PFSK-1 (cell line): ENCODE results near the gene CUX1. TPM values are rescaled to one million over a fixed set of nuclear protein-coding genes. Genes with fewer than 3 reads are reported as not detected.
A peak's percentile ranks its signal among the peaks of the same experiment; 100 is the strongest.

ENCODE experiments used
- FOXP2 ChIP-seq: optimal IDR thresholded peaks from 2 replicates; pipeline ENCODE3; 2011; ENCODE audit warnings: borderline replicate concordance, control low read depth, inconsistent platforms; ENCODE audit not compliant: insufficient read depth; ENCODE audit errors: extremely low read length, extremely low read depth
- POLR2AphosphoS5 ChIP-seq: IDR thresholded peaks from 2 replicates; pipeline ENCODE4 v1.6.1; 2012; ENCODE audit warnings: low read depth, mild to moderate bottlenecking, control low read depth, low read length, moderate library complexity
- SIN3A ChIP-seq: IDR thresholded peaks from 2 replicates; pipeline ENCODE4 v1.6.1; 2012; ENCODE audit warnings: mild to moderate bottlenecking, low read length, moderate library complexity, borderline replicate concordance; ENCODE audit not compliant: insufficient read depth
- TAF1 ChIP-seq: IDR thresholded peaks from 2 replicates; pipeline ENCODE4 v1.6.1; 2012; ENCODE audit warnings: low read length, control low read depth, borderline replicate concordance; ENCODE audit not compliant: insufficient read depth
- polyA plus RNA-seq: library from polyadenylated mRNA; unstranded; fragments of >200 nt; gene quantifications from one replicate; pipeline ENCODE4 v1.2.1, GENCODE V29; 2012; ENCODE audit warnings: low read depth, missing spikeins; ENCODE audit not compliant: insufficient read length
- TF ChIP-seq, protein P1 (sequence below), 2 experiments: IDR thresholded peaks; 2 replicates each; pipeline versions ENCODE4 v1.6.1 to v1.8.0; 2011 to 2012; ENCODE audit warnings: low read depth in 2 of 2, low read length in 2 of 2, control low read depth in 1 of 2, inconsistent platforms in 1 of 2, mild to moderate bottlenecking in 1 of 2, moderate library complexity in 1 of 2; ENCODE audit not compliant: insufficient read depth in 1 of 2

Gene CUX1
- polyA plus RNA-seq: 42.2 TPM

- no peak for TF ChIP-seq FOXP2
- TF ChIP-seq POLR2AphosphoS5: no peak
- no peak for TF ChIP-seq SIN3A
- TF ChIP-seq, protein P1, sequence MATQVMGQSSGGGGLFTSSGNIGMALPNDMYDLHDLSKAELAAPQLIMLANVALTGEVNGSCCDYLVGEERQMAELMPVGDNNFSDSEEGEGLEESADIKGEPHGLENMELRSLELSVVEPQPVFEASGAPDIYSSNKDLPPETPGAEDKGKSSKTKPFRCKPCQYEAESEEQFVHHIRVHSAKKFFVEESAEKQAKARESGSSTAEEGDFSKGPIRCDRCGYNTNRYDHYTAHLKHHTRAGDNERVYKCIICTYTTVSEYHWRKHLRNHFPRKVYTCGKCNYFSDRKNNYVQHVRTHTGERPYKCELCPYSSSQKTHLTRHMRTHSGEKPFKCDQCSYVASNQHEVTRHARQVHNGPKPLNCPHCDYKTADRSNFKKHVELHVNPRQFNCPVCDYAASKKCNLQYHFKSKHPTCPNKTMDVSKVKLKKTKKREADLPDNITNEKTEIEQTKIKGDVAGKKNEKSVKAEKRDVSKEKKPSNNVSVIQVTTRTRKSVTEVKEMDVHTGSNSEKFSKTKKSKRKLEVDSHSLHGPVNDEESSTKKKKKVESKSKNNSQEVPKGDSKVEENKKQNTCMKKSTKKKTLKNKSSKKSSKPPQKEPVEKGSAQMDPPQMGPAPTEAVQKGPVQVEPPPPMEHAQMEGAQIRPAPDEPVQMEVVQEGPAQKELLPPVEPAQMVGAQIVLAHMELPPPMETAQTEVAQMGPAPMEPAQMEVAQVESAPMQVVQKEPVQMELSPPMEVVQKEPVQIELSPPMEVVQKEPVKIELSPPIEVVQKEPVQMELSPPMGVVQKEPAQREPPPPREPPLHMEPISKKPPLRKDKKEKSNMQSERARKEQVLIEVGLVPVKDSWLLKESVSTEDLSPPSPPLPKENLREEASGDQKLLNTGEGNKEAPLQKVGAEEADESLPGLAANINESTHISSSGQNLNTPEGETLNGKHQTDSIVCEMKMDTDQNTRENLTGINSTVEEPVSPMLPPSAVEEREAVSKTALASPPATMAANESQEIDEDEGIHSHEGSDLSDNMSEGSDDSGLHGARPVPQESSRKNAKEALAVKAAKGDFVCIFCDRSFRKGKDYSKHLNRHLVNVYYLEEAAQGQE (IDR thresholded peaks at IDR 0.05; ENCODE audit: insufficient read depth in 1 of 2, low read depth in 2 of 2, low read length in 2 of 2): no peak
- TF ChIP-seq TAF1: no peak
These were observed at the start of gene CUX1 for GRCh38 chr7:101817471-101818286. Gene CUX1 (plus strand): TSS chr7:101817626. CDS start chr7:101817640, 14 bp downstream.

GRCh38 chr7:101768280-101768679 is 49.1 kb upstream of the CUX1 start:
- no peak for TF ChIP-seq POLR2AphosphoS5

GRCh38 chr7:101770466-101770865 is 47.0 kb upstream of the CUX1 start:
- TF ChIP-seq SIN3A (no peak), FOXP2 (no peak), TAF1 (no peak), POLR2AphosphoS5 (no peak)
- TF ChIP-seq, protein P1 (IDR thresholded peaks at IDR 0.05; ENCODE audit: insufficient read depth in 1 of 2, low read depth in 2 of 2, low read length in 2 of 2): no peak

- TF ChIP-seq FOXP2 (no peak), SIN3A (0 out of 2 replicates have a peak, but pooled peaks have one; percentile 22)
These were observed 44.8 kb upstream of the CUX1 start for GRCh38 chr7:101772508-101773211.

GRCh38 chr7:101775181-101775580 is 42.2 kb upstream of the CUX1 start:
- TF ChIP-seq SIN3A (no peak), POLR2AphosphoS5 (no peak), FOXP2 (no peak), TAF1 (no peak)
- TF ChIP-seq, protein P1 (IDR thresholded peaks at IDR 0.05; ENCODE audit: insufficient read depth in 1 of 2, low read depth in 2 of 2, low read length in 2 of 2): no peak

DNA sequence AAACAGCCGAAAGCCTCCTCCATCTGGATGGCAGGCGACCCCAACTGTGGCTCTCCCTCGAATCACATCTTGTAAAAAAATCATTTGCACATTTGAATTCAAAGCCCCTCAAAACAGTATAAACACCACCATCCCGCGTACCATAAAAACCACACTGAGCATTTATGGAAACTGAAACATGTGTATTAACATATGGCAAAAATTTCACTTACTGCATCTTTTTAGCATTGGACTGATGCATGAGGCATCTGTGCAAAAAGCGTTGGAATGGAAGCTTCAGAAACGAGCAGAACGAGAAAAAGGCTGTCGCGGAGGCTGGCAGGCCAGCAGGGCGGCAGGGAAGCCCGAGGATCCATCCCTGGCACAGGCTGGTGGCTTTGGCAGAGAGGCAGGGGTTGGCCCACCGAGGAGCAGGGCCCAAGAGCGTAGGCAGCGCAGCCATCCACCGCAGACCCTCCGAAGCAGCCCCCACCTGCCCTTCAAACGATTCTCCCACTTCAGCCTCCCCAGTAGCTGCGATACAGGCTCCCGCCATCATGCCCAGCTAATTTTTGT is 39.3 kb upstream of the CUX1 start:
- TF ChIP-seq, protein P1 (IDR thresholded peaks at IDR 0.05; ENCODE audit: insufficient read depth in 1 of 2, low read depth in 2 of 2, low read length in 2 of 2): no peak
- TF ChIP-seq POLR2AphosphoS5: no peak
- TF ChIP-seq TAF1: no peak
- TF ChIP-seq SIN3A: no peak
- TF ChIP-seq FOXP2: no peak
